ENCODE results near the gene PCED1A.

- TF ChIP-seq CTCF (IDR thresholded peaks at IDR 0.05) (no peak), EZH2 (IDR thresholded peaks at IDR 0.05; ENCODE audit: borderline replicate concordance, insufficient read depth, low read depth, low read length, poor library complexity, severe bottlenecking) (no peak)
Observed at GRCh38 chr20:2883726-2884637, 43.5 kb upstream of the PCED1A start.

Measured in B cell (primary cell).